Measurements from ENCODE around the gene NUDT8.

- no peak for TF ChIP-seq EZH2 (IDR thresholded peaks at IDR 0.05; ENCODE audit: insufficient read depth, poor library complexity, severe bottlenecking)
- TF ChIP-seq EZH2phosphoT487 (IDR thresholded peaks at IDR 0.05; ENCODE audit: insufficient read depth, low read depth): no peak
Observed at GRCh38 chr11:67628710-67629385, 889 bp downstream of the NUDT8 start.
